Ectodermal cell (in vitro differentiated cells): ENCODE measurements around the gene PRELID2.

Experiments
- H3K27ac ChIP-seq: 2 replicates; pipeline ENCODE4 v1.7.0; 2013; ENCODE audit warnings: mild to moderate bottlenecking, low read depth, low read length; ENCODE audit not compliant: insufficient read depth, poor library complexity, severe bottlenecking
- H3K27me3 ChIP-seq: 2 replicates; pipeline ENCODE4 v1.7.0; 2013; ENCODE audit warnings: mild to moderate bottlenecking, low read length; ENCODE audit not compliant: insufficient read depth, control insufficient read depth, poor library complexity, severe bottlenecking
- H3K36me3 ChIP-seq: one replicate; pipeline ENCODE4 v1.7.0; 2013; ENCODE audit warnings: low read length; ENCODE audit not compliant: control insufficient read depth, insufficient read depth
- H3K4me1 ChIP-seq: one replicate; pipeline ENCODE4 v1.7.0; 2013; ENCODE audit warnings: low read length; ENCODE audit not compliant: control insufficient read depth, insufficient read depth
- H3K4me3 ChIP-seq: 2 replicates; pipeline ENCODE4 v1.7.0; 2013; ENCODE audit warnings: low read depth, low read length, control low read depth; ENCODE audit not compliant: insufficient read depth
- H3K9me3 ChIP-seq: 2 replicates; pipeline ENCODE4 v1.7.0; 2013; ENCODE audit warnings: mild to moderate bottlenecking, low read length, moderate library complexity; ENCODE audit not compliant: control insufficient read depth
- WGBS, 2 experiments: methylation state at CpG; one replicate each; pipeline ENCODE4 v1.1.7; 2013; ENCODE audit warnings: missing lambda C conversion rate in 2 of 2; 5-methylcytosine and 5-hydroxymethylcytosine counted together

Gene PRELID2

DNA sequence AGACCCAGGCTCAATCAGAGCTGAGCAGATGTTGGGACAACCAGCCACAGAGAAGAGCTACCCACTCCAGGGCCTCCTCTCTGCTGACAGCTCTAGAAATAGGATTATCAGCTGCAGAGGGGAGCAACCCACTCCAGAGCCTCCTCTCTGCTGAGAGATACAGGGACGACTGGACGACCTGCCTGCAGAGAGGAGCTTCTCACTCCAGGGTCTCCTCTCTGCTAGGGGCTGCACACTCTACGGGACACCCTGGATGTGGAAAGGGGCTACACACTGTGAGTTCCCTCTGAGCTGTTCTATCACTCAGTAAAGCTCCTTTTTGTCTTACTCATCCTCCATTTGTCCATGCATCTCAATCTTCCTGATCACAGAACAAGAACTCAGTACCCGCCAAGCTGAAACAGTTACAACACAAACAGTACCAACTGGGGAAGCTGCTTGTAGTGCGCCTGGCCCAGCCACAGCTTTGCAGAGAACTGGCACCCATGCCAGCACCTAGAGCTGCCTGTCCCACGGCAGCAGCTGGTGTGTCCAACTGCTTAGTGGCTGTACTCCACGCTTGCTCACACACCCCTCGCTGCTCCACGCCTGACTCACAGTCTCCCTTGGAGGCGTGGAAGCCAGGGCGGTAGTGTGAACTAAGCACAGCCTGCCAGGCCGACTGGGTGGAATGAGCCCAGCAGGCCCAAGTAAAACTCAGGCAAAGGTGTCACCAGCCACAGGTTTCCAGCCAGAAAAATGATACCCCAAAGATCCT, 56.8 kb downstream of the PRELID2 start:
- no peak overlapping the region for H3K27ac ChIP-seq
- no peaks in the 10 kb centered on the region for H3K36me3 ChIP-seq
- whole genome bisulfite sequencing, 2 experiments = 93 to 96% methylated on average over 12 of the region's 12 CpGs
- no peaks in the 10 kb centered on the region for H3K9me3 ChIP-seq
- H3K4me1 ChIP-seq = peaks cover 8% of the 10 kb centered on the region
- no peak overlapping the region for H3K4me3 ChIP-seq
- no peaks in the 10 kb centered on the region for H3K27me3 ChIP-seq

DNA sequence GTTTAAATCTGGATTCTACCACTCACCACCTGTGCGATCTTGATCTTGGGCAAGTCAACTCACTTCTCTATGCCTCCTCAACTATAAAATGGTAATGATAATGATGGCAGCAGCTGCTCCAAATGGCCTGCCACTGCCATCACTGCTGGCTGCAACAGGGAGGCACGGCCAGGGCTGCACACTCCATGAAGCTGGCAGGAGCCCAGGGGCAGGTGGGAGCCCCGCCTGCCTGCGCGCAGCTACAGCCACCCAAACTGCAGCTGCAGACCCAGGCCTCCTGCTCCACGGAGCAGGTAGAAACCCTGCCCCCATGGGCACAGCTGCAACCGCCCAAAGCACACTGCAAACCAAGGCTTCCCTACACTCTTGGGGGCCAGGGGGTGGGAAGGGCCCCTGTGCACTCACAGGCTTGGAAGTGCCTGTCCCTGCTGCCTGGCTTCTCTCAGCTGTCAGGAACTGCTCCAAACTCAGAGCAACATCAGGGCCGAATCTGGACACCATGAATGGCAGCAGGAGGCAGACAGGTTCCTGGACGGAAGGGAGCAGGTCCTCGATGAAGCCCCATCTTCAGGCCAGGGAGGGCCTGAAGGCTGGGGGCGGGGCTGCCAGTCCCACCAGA, 57.6 kb downstream of the PRELID2 start:
- peaks cover 8% of the 10 kb centered on the region for H3K4me1 ChIP-seq
- no peaks in the 10 kb centered on the region for H3K9me3 ChIP-seq

DNA sequence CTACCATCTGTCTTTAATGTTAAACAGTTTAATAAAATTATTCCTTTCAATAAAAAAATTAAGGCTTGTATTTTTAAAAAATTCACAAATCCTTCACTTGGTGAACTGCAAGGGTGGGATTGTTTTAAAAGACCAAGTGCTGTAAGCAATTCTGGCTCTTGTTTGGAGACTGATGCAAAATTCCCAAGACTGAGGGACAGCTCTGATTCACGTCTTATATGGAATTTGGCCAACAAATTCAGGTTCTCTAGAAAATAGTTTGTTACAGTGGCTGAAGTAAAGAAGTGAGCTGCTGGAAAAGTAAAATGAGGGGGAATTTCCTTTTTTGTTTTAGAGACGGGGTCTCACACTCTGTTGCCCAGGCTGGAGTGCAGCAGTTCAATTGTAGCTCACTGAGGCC, 58.3 kb downstream of the PRELID2 start:
- Histone ChIP-seq H3K4me1 (peaks cover 3% of the 10 kb centered on the region), H3K27ac (no peak overlapping the region), H3K27me3 (no peaks in the 10 kb centered on the region), H3K36me3 (no peaks in the 10 kb centered on the region), H3K9me3 (no peaks in the 10 kb centered on the region), H3K4me3 (no peak overlapping the region)
- 94 to 97% methylated on average over 2 of the region's 2 CpGs for WGBS, 2 experiments

More for the DNA sequence above, 57.6 kb downstream of the PRELID2 start:
- no peaks in the 10 kb centered on the region for H3K36me3 ChIP-seq
- WGBS, 2 experiments = 94 to 95% methylated on average over 11 of the region's 11 CpGs
- no peak overlapping the region for H3K27ac ChIP-seq
- H3K27me3 ChIP-seq = no peaks in the 10 kb centered on the region
- no peak overlapping the region for H3K4me3 ChIP-seq

DNA sequence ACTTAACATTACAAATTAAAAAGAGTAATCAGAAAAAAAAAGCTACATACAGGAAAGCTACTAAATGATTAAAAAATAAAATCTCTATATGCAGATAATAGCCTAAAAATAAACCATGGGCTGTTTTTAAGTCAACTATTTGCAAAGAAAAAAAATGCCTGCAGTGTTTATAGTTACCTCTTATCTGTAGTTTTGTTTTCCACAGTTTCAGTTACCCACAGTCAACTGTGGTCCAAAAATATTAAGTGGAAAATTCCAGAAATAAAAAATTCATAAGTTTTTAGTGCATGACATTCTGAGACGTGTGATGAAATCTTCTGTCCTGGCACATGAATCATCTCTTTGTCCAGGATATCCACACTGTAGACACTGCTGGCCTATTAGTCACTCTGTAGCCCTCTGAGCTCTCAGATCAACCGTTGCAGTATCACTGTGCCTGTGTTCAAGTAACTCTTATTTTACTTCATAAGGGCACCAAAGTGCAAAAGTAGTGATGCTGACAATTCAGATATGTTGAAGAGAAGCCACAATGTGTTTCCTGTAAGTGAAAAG, 59.2 kb downstream of the PRELID2 start:
- no peak overlapping the region for H3K4me3 ChIP-seq
- WGBS, 2 experiments = 95 to 98% methylated on average over 2 of the region's 2 CpGs
- H3K36me3 ChIP-seq = no peaks in the 10 kb centered on the region
- no peaks in the 10 kb centered on the region for H3K4me1 ChIP-seq
- H3K27ac ChIP-seq = no peak overlapping the region
- H3K27me3 ChIP-seq = no peaks in the 10 kb centered on the region
- H3K9me3 ChIP-seq = no peaks in the 10 kb centered on the region

DNA sequence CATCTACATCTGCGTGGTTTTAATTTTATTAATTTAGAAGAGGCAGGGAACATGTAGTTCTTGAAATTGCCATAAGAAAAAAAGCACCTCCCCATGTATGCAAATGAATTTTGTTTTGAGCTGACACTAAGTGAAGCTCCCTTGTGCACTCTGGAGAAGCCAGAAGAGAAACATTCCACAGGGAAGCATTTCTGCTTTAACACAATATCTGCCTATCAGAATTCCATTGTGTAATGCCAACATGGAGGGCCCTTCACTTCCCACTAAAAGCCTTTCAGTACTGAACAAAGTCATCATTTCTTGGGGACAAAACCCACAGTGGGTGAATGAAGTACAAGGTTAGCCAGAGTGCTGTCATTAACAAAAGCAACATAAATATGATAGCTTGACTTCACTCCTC, 59.7 kb downstream of the PRELID2 start:
- Histone ChIP-seq H3K27ac (peak overlapping the region; percentile 19), H3K36me3 (no peaks in the 10 kb centered on the region), H3K9me3 (no peaks in the 10 kb centered on the region), H3K27me3 (no peaks in the 10 kb centered on the region), H3K4me1 (no peaks in the 10 kb centered on the region), H3K4me3 (no peak overlapping the region)
- WGBS, 2 experiments = 100% methylated on average over 1 of the region's 1 CpG; no CpG with 5 or more reads in 1 of the 2 experiments

DNA sequence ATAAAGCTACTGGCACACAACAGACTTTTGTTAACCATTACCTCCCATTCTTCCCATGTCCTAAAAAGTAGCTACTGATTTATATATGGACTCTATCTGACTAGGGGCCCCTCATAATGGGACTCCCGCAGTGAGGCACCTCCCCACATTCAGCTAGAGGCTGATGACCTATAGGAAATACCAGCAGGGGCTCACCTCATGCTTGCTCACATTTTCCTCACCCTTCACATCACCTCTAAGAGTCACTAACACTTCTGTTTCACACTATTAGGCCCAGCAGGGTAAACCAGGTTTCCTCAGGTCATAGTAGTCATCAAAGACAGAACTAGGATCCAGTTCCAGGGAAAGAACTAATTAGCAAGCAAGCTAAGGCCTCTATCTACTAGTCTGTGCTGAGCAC, 60.7 kb downstream of the PRELID2 start:
- H3K36me3 ChIP-seq = no peaks in the 10 kb centered on the region
- WGBS, 2 experiments = 69 to 75% methylated on average over 1 of the region's 1 CpG
- H3K9me3 ChIP-seq = no peaks in the 10 kb centered on the region
- H3K4me1 ChIP-seq = no peaks in the 10 kb centered on the region
- no peak overlapping the region for H3K4me3 ChIP-seq
- no peak overlapping the region for H3K27ac ChIP-seq
- no peaks in the 10 kb centered on the region for H3K27me3 ChIP-seq

DNA sequence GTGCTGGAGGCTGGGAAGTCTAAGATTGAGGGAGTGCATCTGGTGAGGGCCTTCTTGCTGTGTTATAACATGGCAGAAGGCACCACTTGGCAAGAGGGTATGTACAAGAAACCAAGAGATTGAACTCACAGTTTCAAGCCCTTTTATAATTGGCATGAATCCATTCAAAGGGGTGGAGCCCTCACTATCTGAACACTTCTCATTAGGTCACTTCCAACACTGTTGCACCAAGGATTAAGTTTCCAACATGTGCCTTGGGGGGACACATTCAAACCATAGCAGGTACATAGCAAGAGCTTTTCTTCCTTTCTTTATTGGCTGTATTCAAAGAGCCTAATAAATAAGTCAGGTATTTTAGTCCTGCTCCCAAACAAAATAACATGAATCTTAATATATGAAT, 62.7 kb downstream of the PRELID2 start:
- no peaks in the 10 kb centered on the region for H3K9me3 ChIP-seq
- H3K27me3 ChIP-seq = no peaks in the 10 kb centered on the region
- no peak overlapping the region for H3K4me3 ChIP-seq
- H3K27ac ChIP-seq = no peak overlapping the region
- H3K4me1 ChIP-seq = no peaks in the 10 kb centered on the region
- H3K36me3 ChIP-seq = no peaks in the 10 kb centered on the region

DNA sequence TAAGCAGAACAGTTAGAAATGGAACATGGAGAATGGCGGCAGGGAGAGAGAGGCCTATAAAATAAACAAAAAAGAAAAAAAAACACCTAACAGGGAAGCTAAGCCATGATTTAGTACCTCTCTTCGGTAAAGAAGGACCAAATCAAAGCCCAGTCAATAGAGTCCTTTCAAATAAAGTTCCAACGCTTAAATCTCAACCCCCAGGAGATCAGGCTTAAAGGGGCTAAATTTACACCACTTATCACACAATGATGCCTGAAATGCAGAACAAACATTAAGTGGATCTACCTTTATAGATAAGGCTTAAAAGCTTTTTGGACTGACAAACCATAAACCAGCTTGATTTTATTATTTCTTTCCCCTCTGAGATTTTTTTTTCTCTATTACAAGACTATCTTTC, 66.3 kb downstream of the PRELID2 start:
- Histone ChIP-seq H3K27ac (no peak overlapping the region), H3K4me1 (no peaks in the 10 kb centered on the region), H3K9me3 (no peaks in the 10 kb centered on the region), H3K27me3 (no peaks in the 10 kb centered on the region), H3K4me3 (no peak overlapping the region), H3K36me3 (no peaks in the 10 kb centered on the region)
- 87% methylated on average over 2 to 3 of the region's 3 CpGs for WGBS, 2 experiments

DNA sequence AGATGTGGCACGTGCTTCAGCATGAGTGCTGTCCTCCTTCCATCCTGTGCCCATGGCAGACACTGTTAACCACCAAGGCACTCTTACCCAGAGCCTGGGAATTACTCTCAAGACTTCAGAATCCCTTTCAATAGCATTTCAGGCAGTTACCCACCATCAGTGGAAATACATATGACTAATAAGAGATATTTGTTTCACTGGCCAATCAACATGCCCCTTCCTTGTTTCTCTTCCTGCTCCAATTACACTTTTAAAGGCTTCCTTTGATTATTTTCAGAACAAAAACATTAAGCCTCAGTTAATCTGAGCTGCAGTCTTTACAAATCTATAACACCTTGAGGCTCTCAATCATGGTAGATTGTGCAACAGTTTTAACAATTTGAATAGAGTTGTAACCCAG, 70.8 kb downstream of the PRELID2 start:
- WGBS, 2 experiments = 83 to 96% methylated on average over 1 of the region's 1 CpG
- no peak overlapping the region for H3K27ac ChIP-seq
- H3K9me3 ChIP-seq = no peaks in the 10 kb centered on the region
- H3K27me3 ChIP-seq = no peaks in the 10 kb centered on the region
- no peaks in the 10 kb centered on the region for H3K4me1 ChIP-seq
- no peak overlapping the region for H3K4me3 ChIP-seq
- no peaks in the 10 kb centered on the region for H3K36me3 ChIP-seq

DNA sequence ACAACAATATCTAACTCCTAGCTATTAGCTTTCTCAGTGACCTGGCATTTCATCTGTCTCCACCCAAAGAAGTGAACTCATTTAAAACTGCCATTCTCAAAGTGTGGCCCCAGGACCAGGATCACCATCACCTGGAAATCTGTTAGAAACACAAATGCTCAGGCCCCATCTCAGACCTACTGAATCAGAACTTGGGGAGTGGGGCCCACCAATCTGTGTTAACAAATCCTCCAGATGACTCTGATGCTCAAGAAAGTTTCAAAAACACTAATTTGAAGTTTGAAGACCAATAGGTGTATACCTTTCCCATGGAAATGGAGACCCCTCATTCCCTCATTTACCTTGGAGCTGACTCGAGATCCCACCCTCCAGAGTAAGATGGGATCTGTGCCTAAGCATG, 72.3 kb downstream of the PRELID2 start:
- Histone ChIP-seq H3K4me1 (no peaks in the 10 kb centered on the region), H3K9me3 (no peaks in the 10 kb centered on the region), H3K27ac (no peak overlapping the region), H3K4me3 (no peak overlapping the region), H3K27me3 (no peaks in the 10 kb centered on the region), H3K36me3 (no peaks in the 10 kb centered on the region)
- 90% methylated on average over 1 of the region's 1 CpG for WGBS, 2 experiments
